Neuron (in vitro differentiated cells): ENCODE results near the gene MEIS1.

Source experiments
- H2AFZ ChIP-seq: one replicate; pipeline ENCODE4 v1.6.1; 2013; ENCODE audit warnings: low read depth, mild to moderate bottlenecking, inconsistent platforms, low read length, moderate library complexity
- H3K27me3 ChIP-seq: one replicate; pipeline ENCODE4 v1.6.1; 2013; ENCODE audit warnings: low read length; ENCODE audit not compliant: insufficient read depth
- H3K36me3 ChIP-seq: one replicate; pipeline ENCODE4 v1.6.1; 2013; ENCODE audit warnings: low read length; ENCODE audit not compliant: insufficient read depth
- H3K4me1 ChIP-seq: one replicate; pipeline ENCODE4 v1.6.1; 2013; ENCODE audit warnings: low read length; ENCODE audit not compliant: insufficient read depth
- H3K4me3 ChIP-seq: 2 replicates; pipeline ENCODE4 v1.5.1; 2013; ENCODE audit warnings: mild to moderate bottlenecking, low read length, moderate library complexity
- H3K9me3 ChIP-seq: one replicate; pipeline ENCODE4 v1.6.1; 2013; ENCODE audit warnings: low read length

MEIS1 gene

GRCh38 chr2:66443186-66443978, 8.5 kb downstream of the MEIS1 start:
- H3K27me3 ChIP-seq: no peaks in the 10 kb centered on the region

GRCh38 chr2:66443979-66444861, 9.3 kb downstream of the MEIS1 start:
- Histone ChIP-seq H3K9me3 (peaks cover 8% of the 10 kb centered on the region), H3K36me3 (peaks cover 67% of the 10 kb centered on the region), H2AFZ (no peak overlapping the region), H3K4me3 (no peak overlapping the region), H3K4me1 (peaks cover 32% of the 10 kb centered on the region), H3K27me3 (no peaks in the 10 kb centered on the region)

More at GRCh38 chr2:66443186-66443978, 8.5 kb downstream of the MEIS1 start:
- Histone ChIP-seq H3K36me3 (peaks cover 64% of the 10 kb centered on the region), H2AFZ (no peak overlapping the region), H3K9me3 (peaks cover 8% of the 10 kb centered on the region), H3K4me1 (peaks cover 39% of the 10 kb centered on the region), H3K4me3 (no peak overlapping the region)

GRCh38 chr2:66445076-66445924, 10.4 kb downstream of the MEIS1 start:
- Histone ChIP-seq H3K4me3 (no peak overlapping the region), H3K36me3 (peaks cover 64% of the 10 kb centered on the region), H3K9me3 (peaks cover 8% of the 10 kb centered on the region), H3K4me1 (peaks cover 21% of the 10 kb centered on the region), H2AFZ (no peak overlapping the region), H3K27me3 (no peaks in the 10 kb centered on the region)

- no peak overlapping the region for H3K4me3 ChIP-seq
- H2AFZ ChIP-seq: no peak overlapping the region
- H3K9me3 ChIP-seq: peaks cover 8% of the 10 kb centered on the region
- no peaks in the 10 kb centered on the region for H3K27me3 ChIP-seq
- H3K4me1 ChIP-seq: peaks cover 17% of the 10 kb centered on the region
- H3K36me3 ChIP-seq: peaks cover 64% of the 10 kb centered on the region
Observed at GRCh38 chr2:66445925-66446871, 11.3 kb downstream of the MEIS1 start.

GRCh38 chr2:66446941-66447340, 12.0 kb downstream of the MEIS1 start:
- H3K4me3 ChIP-seq: no peak overlapping the region
- peaks cover 60% of the 10 kb centered on the region for H3K36me3 ChIP-seq

GRCh38 chr2:66447677-66448076, 12.8 kb downstream of the MEIS1 start:
- no peak overlapping the region for H3K4me3 ChIP-seq
- peaks cover 14% of the 10 kb centered on the region for H3K4me1 ChIP-seq
- H3K36me3 ChIP-seq: peaks cover 58% of the 10 kb centered on the region
- H2AFZ ChIP-seq: no peak overlapping the region
- H3K27me3 ChIP-seq: no peaks in the 10 kb centered on the region
- H3K9me3 ChIP-seq: peaks cover 8% of the 10 kb centered on the region

More at GRCh38 chr2:66446941-66447340, 12.0 kb downstream of the MEIS1 start:
- Histone ChIP-seq H2AFZ (no peak overlapping the region), H3K9me3 (peaks cover 8% of the 10 kb centered on the region), H3K4me1 (peaks cover 10% of the 10 kb centered on the region), H3K27me3 (no peaks in the 10 kb centered on the region)

- Histone ChIP-seq H3K9me3 (peaks cover 7% of the 10 kb centered on the region), H3K36me3 (peaks cover 53% of the 10 kb centered on the region), H3K27me3 (no peaks in the 10 kb centered on the region), H3K4me1 (peaks cover 20% of the 10 kb centered on the region), H3K4me3 (no peak overlapping the region), H2AFZ (no peak overlapping the region)
Observed at GRCh38 chr2:66448136-66448991, 13.4 kb downstream of the MEIS1 start.

- Histone ChIP-seq H3K27me3 (no peaks in the 10 kb centered on the region), H3K4me1 (peaks cover 18% of the 10 kb centered on the region), H2AFZ (no peak overlapping the region), H3K9me3 (no peaks in the 10 kb centered on the region), H3K36me3 (peaks cover 42% of the 10 kb centered on the region), H3K4me3 (no peak overlapping the region)
Observed at GRCh38 chr2:66452214-66452613, 17.3 kb downstream of the MEIS1 start.

- no peak overlapping the region for H2AFZ ChIP-seq
- H3K4me1 ChIP-seq: peaks cover 16% of the 10 kb centered on the region
- no peaks in the 10 kb centered on the region for H3K27me3 ChIP-seq
- H3K36me3 ChIP-seq: peaks cover 46% of the 10 kb centered on the region
- H3K9me3 ChIP-seq: no peaks in the 10 kb centered on the region
- no peak overlapping the region for H3K4me3 ChIP-seq
Observed at GRCh38 chr2:66452917-66453316, 18.0 kb downstream of the MEIS1 start.

GRCh38 chr2:66455490-66455889, 20.6 kb downstream of the MEIS1 start:
- Histone ChIP-seq H3K4me1 (peaks cover 19% of the 10 kb centered on the region), H3K27me3 (no peaks in the 10 kb centered on the region), H3K4me3 (no peak overlapping the region), H3K36me3 (peaks cover 39% of the 10 kb centered on the region), H3K9me3 (no peaks in the 10 kb centered on the region), H2AFZ (no peak overlapping the region)
